Stimulated activated CD8-positive, alpha-beta memory T cell treated with anti-CD3 and anti-CD28 coated beads, Interleukin-15, amount 100 ng/mL, for 24 hours (primary cell): Measurements from ENCODE around the gene CDC25B.
A peak's percentile ranks its signal among the peaks of the same experiment; 100 is the strongest.

Source experiments
- DNase-seq: peaks from one replicate; pipeline ENCODE4 v3.0.0-alpha.2; 2020; ENCODE audit warnings: low read depth

CDC25B gene

GRCh38 chr20:3764659-3765058 lies 31.5 kb upstream of the CDC25B start:
- no peak for DNase-seq

- no peak for DNase-seq
These were observed 30.8 kb upstream of the CDC25B start for GRCh38 chr20:3765171-3765882.

GRCh38 chr20:3766422-3767109 lies 29.5 kb upstream of the CDC25B start:
- DNase-seq = no peak

- no peak for DNase-seq
These were observed 29.0 kb upstream of the CDC25B start for GRCh38 chr20:3767110-3767426.

GRCh38 chr20:3767427-3768341 lies 28.4 kb upstream of the CDC25B start, which contains the start of gene ADISSP:
TSS of gene ADISSP (minus strand) at chr20:3767753. CDS start at chr20:3760100, 7,653 bp downstream.
- peak; percentile 93 for DNase-seq

- peak; percentile 52 for DNase-seq
These were observed 27.6 kb upstream of the CDC25B start for GRCh38 chr20:3768342-3769130.

GRCh38 chr20:3771552-3772058 lies 24.5 kb upstream of the CDC25B start:
- no peak for DNase-seq

GRCh38 chr20:3775457-3776108 lies 20.5 kb upstream of the CDC25B start:
- DNase-seq = no peak

- DNase-seq = no peak
These were observed 18.8 kb upstream of the CDC25B start for GRCh38 chr20:3777381-3777715.

GRCh38 chr20:3777716-3778629 lies 18.1 kb upstream of the CDC25B start:
- DNase-seq = no peak

GRCh38 chr20:3778976-3779375 lies 17.1 kb upstream of the CDC25B start:
- DNase-seq = no peak

GRCh38 chr20:3781153-3781910 lies 14.8 kb upstream of the CDC25B start, which contains the start of gene SPEF1:
TSS of gene SPEF1 (minus strand) at chr20:3781448. CDS start at chr20:3781287, 161 bp downstream.
- DNase-seq = no peak

GRCh38 chr20:3782597-3782996 lies 13.5 kb upstream of the CDC25B start:
- no peak for DNase-seq

GRCh38 chr20:3783068-3783489 lies 13.0 kb upstream of the CDC25B start:
- no peak for DNase-seq

GRCh38 chr20:3783511-3784195 lies 12.5 kb upstream of the CDC25B start:
- DNase-seq = no peak

- no peak for DNase-seq
These were observed 11.8 kb upstream of the CDC25B start for GRCh38 chr20:3784216-3784853.

- DNase-seq = no peak
These were observed 11.3 kb upstream of the CDC25B start for GRCh38 chr20:3784863-3785239.
